WI38 (cell line): ENCODE data around the gene EFNB3.
A peak's percentile ranks its signal among the peaks of the same experiment; 100 is the strongest.

Source experiments
- H3K4me3 ChIP-seq: 2 replicates; pipeline ENCODE4 v1.5.1; 2011; ENCODE audit warnings: low read depth, mild to moderate bottlenecking, control low read depth, low read length
- CTCF ChIP-seq: IDR thresholded peaks from 2 replicates; pipeline ENCODE4 v1.5.1; 2012; ENCODE audit warnings: low read depth, mild to moderate bottlenecking, control low read depth, low read length

EFNB3 gene

GRCh38 chr17:7732981-7733539, 28.1 kb downstream of the EFNB3 start:
- H3K4me3 ChIP-seq, result no peak overlapping the region
- TF ChIP-seq CTCF, result no peak

- TF ChIP-seq CTCF, result no peak
- no peak overlapping the region for H3K4me3 ChIP-seq
Observed at GRCh38 chr17:7737601-7738000, 32.6 kb downstream of the EFNB3 start.

- H3K4me3 ChIP-seq, result no peak overlapping the region
- TF ChIP-seq CTCF, result no peak
Observed at GRCh38 chr17:7739746-7740145, 34.7 kb downstream of the EFNB3 start.

GRCh38 chr17:7740481-7741001, 35.5 kb downstream of the EFNB3 start:
- H3K4me3 ChIP-seq, result peak overlapping the region; percentile 17; the same call in 1 of the 2 replicates
- TF ChIP-seq CTCF, result no peak

- TF ChIP-seq CTCF, result no peak
- H3K4me3 ChIP-seq, result no peak overlapping the region
Observed at GRCh38 chr17:7742729-7743128, 37.7 kb downstream of the EFNB3 start.

- no peak for TF ChIP-seq CTCF
- no peak overlapping the region for H3K4me3 ChIP-seq
Observed at GRCh38 chr17:7744416-7744815, 39.4 kb downstream of the EFNB3 start.

- TF ChIP-seq CTCF, result no peak
Observed at GRCh38 chr17:7745748-7746470, 40.9 kb downstream of the EFNB3 start.

More at GRCh38 chr17:7745748-7746470, 40.9 kb downstream of the EFNB3 start:
- no peak overlapping the region for H3K4me3 ChIP-seq
